GM19328 (cell line): ENCODE results near the gene TRIM40.

Experiments
- ATAC-seq: cut with Tn5 transposase; IDR thresholded peaks from one replicate; pipeline ENCODE4 v1.9.1; 2021; ENCODE audit warnings: mild to moderate bottlenecking, moderate library complexity; ENCODE audit not compliant: unreplicated experiment

Gene TRIM40

GRCh38 chr6:30194797-30195690 is 59.1 kb downstream of the TRIM40 start:
- ATAC-seq: no peak

DNA sequence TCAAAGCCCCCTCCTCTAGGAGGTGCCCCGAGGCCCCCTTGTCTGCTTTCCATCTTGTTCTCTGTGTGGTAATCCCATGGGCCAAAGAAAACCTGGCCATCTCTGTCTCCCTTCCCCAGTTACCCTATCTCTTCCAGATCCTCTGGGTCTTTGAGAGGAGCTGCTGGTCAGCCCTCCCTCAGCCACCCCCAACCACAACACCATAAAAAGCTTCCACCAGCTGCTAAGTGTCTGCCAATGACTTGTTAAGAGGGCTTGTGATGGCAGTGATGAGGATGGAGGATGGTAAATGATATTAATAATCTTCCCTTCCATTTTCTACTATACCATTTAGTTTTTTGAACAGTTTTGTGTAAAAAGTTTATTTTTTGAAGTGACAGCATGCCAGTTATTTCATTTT is 60.0 kb downstream of the TRIM40 start:
- ATAC-seq: no peak

DNA sequence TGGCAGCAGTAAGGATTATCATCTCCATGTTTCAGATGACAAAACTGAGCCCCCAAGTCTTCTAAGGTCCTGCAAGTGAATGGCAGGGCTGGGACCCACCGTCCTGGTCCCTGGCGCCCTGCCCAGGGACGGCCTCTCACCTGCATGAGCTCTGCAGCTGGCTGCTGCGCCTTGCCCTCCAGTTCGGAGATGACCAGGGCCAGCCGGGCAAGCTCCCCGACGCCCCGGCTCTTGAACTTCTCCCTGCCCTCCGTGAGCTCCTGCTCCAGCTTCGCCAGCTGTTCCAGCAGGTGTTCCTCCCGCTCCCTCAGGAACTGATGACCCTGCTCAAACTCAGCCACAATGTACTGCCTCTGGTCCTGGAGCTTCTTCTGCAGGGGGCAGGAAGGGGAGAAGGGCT is 60.4 kb downstream of the TRIM40 start:
- ATAC-seq: no peak
